HepG2 (cell line): Measurements from ENCODE around the gene BLCAP. TPM values are rescaled to one million over a fixed set of nuclear protein-coding genes. Genes with fewer than 3 reads are reported as not detected.

Experiments
- ATAC-seq: fragments of 200-7000 bp; cut with Tn5 transposase; 3 replicates; pipeline ENCODE4 v1.9.1; 2020; ENCODE audit warnings: mild to moderate bottlenecking, moderate library complexity
- BruUV-seq: library from RNA; stranded (reverse); fragments of 400-500 nt; replicated peaks from 2 replicates; lab custom pipeline; 2021; lab: Mats Ljungman, UMichigan
- CTCF ChIA-PET: fragments of 300-600 bp; formaldehyde crosslinking; extraction: SDS; loops from one replicate; lab custom pipeline; 2021; ENCODE audit warnings: low total read pairs, inconsistent platforms, low intra/inter-chr PET ratio; lab: Yijun Ruan, JAX
- POLR2A ChIA-PET: fragments of 350-600 bp; sonication (Branson Sonifier 250); formaldehyde crosslinking; loops from one replicate; lab custom pipeline; 2020; ENCODE audit warnings: antibody characterized with exemption, inconsistent platforms; lab: Yijun Ruan, JAX
- DNase-seq: peaks from one replicate; pipeline ENCODE4 v3.0.0-alpha.2; 2015; ENCODE audit warnings: low spot score
- FAIRE-seq: peaks from 3 replicates; lab custom pipeline; 2011; peaks lifted over from hg19 to GRCh38; lab: Jason Lieb, UNC
- H2AFZ ChIP-seq: one replicate; pipeline ENCODE4 v1.6.1; 2011; ENCODE audit warnings: low read length, inconsistent platforms
- H3K27ac ChIP-seq: fragments of 300-600 bp; 3 replicates; pipeline ENCODE4 v1.8.0; 2011; ENCODE audit warnings: mixed run types, mild to moderate bottlenecking, mixed read lengths, low read length, inconsistent platforms; ENCODE audit not compliant: insufficient read depth; ENCODE audit errors: extremely low read length
- H3K27me3 ChIP-seq, 2 experiments: fragments of 200-600 bp in 1 of 2; 2 replicates in 1 of 2; 3 replicates in 1 of 2; pipeline versions ENCODE4 v1.6.0 to v1.8.0; 2011; ENCODE audit warnings: low read length in 2 of 2, mild to moderate bottlenecking in 2 of 2, moderate library complexity in 2 of 2, inconsistent platforms in 1 of 2; ENCODE audit not compliant: insufficient read depth in 2 of 2, control insufficient read depth in 1 of 2
- H3K36me3 ChIP-seq, 2 experiments: fragments of 200-600 bp in 1 of 2; replicated peaks in 1 of 2; 2 replicates in 1 of 2; 3 replicates in 1 of 2; pipeline versions ENCODE4 v1.5.1 to v1.8.0; 2011; ENCODE audit warnings: low read length in 2 of 2, inconsistent platforms in 1 of 2; ENCODE audit not compliant: insufficient read depth in 2 of 2, control insufficient read depth in 1 of 2
- H3K4me1 ChIP-seq: 2 replicates; pipeline ENCODE4 v1.5.1; 2012; ENCODE audit warnings: low read length, inconsistent platforms; ENCODE audit not compliant: insufficient read depth
- H3K4me2 ChIP-seq: 2 replicates; pipeline ENCODE4 v1.6.0; 2011; ENCODE audit warnings: low read depth, low read length, inconsistent platforms
- H3K4me3 ChIP-seq, 3 experiments: fragments of 200-600 bp in 1 of 3; sonication (generic), shearing (Covaris generic) in 1 of 3; replicated peaks in 1 of 3; 2 replicates each; pipeline ENCODE4 v1.5.1; 2011 to 2016; ENCODE audit warnings: low read length in 3 of 3, inconsistent platforms in 2 of 3, low read depth in 2 of 3, mild to moderate bottlenecking in 2 of 3, control low read depth in 1 of 3, mixed read lengths in 1 of 3; ENCODE audit not compliant: insufficient read depth in 1 of 3
- H3K79me2 ChIP-seq: one replicate; pipeline ENCODE4 v1.6.1; 2011; ENCODE audit warnings: low read length, inconsistent platforms; ENCODE audit not compliant: insufficient read depth
- H3K9ac ChIP-seq: 2 replicates; pipeline ENCODE4 v1.6.0; 2011; ENCODE audit warnings: mild to moderate bottlenecking, low read depth, low read length, inconsistent platforms; ENCODE audit not compliant: insufficient read depth
- H3K9me3 ChIP-seq: 2 replicates; pipeline ENCODE4 v1.5.1; 2012; ENCODE audit warnings: mild to moderate bottlenecking, low read length
- H4K20me1 ChIP-seq: 2 replicates; pipeline ENCODE4 v1.6.0; 2011; ENCODE audit warnings: inconsistent platforms, mild to moderate bottlenecking, low read length, moderate library complexity; ENCODE audit not compliant: insufficient read depth
- CBFB ChIP-seq: sonication (generic); formaldehyde crosslinking; IDR thresholded peaks from 2 replicates; pipeline ENCODE4 v1.4.0; 2020; ENCODE audit warnings: missing genetic modification reagents
- FOXM1 ChIP-seq: sonication (generic); formaldehyde crosslinking; IDR thresholded peaks from 2 replicates; pipeline ENCODE4 v1.5.0; 2020; ENCODE audit warnings: missing genetic modification reagents
- IKZF1 ChIP-seq: fragments of 450-650 bp; IDR thresholded peaks from 2 replicates; pipeline ENCODE4 v1.7.1; 2016
- IRX3 ChIP-seq: sonication (generic); formaldehyde crosslinking; IDR thresholded peaks from 2 replicates; pipeline ENCODE4 v1.8.1; 2023; ENCODE audit warnings: mild to moderate bottlenecking, low read depth, missing genetic modification reagents, borderline replicate concordance
- JUND ChIP-seq: sonication (generic); formaldehyde crosslinking; IDR thresholded peaks from 2 replicates; pipeline ENCODE4 v1.8.0; 2022; ENCODE audit warnings: mild to moderate bottlenecking, missing genetic modification reagents
- PAF1 ChIP-seq: IDR thresholded peaks from 2 replicates; pipeline ENCODE4 v1.6.1; 2016; ENCODE audit warnings: missing genetic modification reagents, missing compliant biosample characterization
- PAX8 ChIP-seq: sonication (generic); formaldehyde crosslinking; IDR thresholded peaks from 2 replicates; pipeline ENCODE4 v1.8.0; 2022; ENCODE audit warnings: mild to moderate bottlenecking, missing genetic modification reagents, borderline replicate concordance
- XRCC5 ChIP-seq: fragments of 200-400 bp; formaldehyde crosslinking; optimal IDR thresholded peaks from 2 replicates; pipeline ENCODE3; 2017; ENCODE audit warnings: mild to moderate bottlenecking, low read length
- ZKSCAN8 ChIP-seq: IDR thresholded peaks from 2 replicates; pipeline ENCODE4 v1.6.1; 2016; ENCODE audit warnings: borderline replicate concordance, missing genetic modification reagents, missing compliant biosample characterization
- ZNF101 ChIP-seq: sonication (generic); formaldehyde crosslinking; IDR thresholded peaks from 2 replicates; pipeline ENCODE4 v1.4.0; 2020; ENCODE audit warnings: mild to moderate bottlenecking, low read depth, missing genetic modification reagents, borderline replicate concordance
- ZNF17 ChIP-seq: sonication (generic); formaldehyde crosslinking; IDR thresholded peaks from 2 replicates; pipeline ENCODE4 v1.5.0; 2020; ENCODE audit warnings: mild to moderate bottlenecking, missing genetic modification reagents
- ZNF264 ChIP-seq: sonication (generic); formaldehyde crosslinking; IDR thresholded peaks from 2 replicates; pipeline ENCODE4 v1.4.0; 2020; ENCODE audit warnings: missing genetic modification reagents
- ZNF333 ChIP-seq: sonication (generic); formaldehyde crosslinking; IDR thresholded peaks from 2 replicates; pipeline ENCODE4 v1.4.0; 2020; ENCODE audit warnings: mild to moderate bottlenecking, missing genetic modification reagents, borderline replicate concordance
- ZNF891 ChIP-seq: sonication (generic); formaldehyde crosslinking; IDR thresholded peaks from 2 replicates; pipeline ENCODE4 v1.5.0; 2020; ENCODE audit warnings: mild to moderate bottlenecking, missing genetic modification reagents
- ZSCAN31 ChIP-seq: sonication (generic); formaldehyde crosslinking; IDR thresholded peaks from 2 replicates; pipeline ENCODE4 v1.5.0; 2020; ENCODE audit warnings: low read depth, mild to moderate bottlenecking, missing genetic modification reagents
- ZSCAN5A ChIP-seq: sonication (generic); formaldehyde crosslinking; IDR thresholded peaks from 2 replicates; pipeline ENCODE4 v1.8.0; 2022; ENCODE audit warnings: mild to moderate bottlenecking, missing genetic modification reagents, borderline replicate concordance
- WGBS: methylation state at CpG from one replicate; pipeline ENCODE4 v1.1.6; 2017; ENCODE audit warnings: low lambda C conversion rate; 5-methylcytosine and 5-hydroxymethylcytosine counted together
- in situ Hi-C: cut with HindIII; loops from 2 replicates; pipeline ENCODE4 v1.10.0; 2017; ENCODE audit warnings: low pct_unique_long_range_greater_than_20kb; ENCODE audit not compliant: extremely low pct_ligation_motif_present
- intact Hi-C: fragments of 100-400 bp; cut with micrococcal nuclease; formaldehyde crosslinking; loops from one replicate; pipeline ENCODE4 v1.10.0; 2022; ENCODE audit not compliant: unreplicated experiment
- polyA plus RNA-seq, 8 experiments: library from polyadenylated mRNA; depleted of rRNA in 3 of 8; stranded (reverse) in 7 of 8; unstranded in 1 of 8; fragments of >200 nt; fragmentation: Illumina TruSeq in 4 of 8; extraction: Trizol in 4 of 8; gene quantifications; 2 replicates each; pipeline versions ENCODE4 v1.2.1 to v1.2.3, GENCODE V29; 2011 to 2016; ENCODE audit warnings: low read depth in 4 of 8, missing spikeins in 1 of 8, mixed read lengths in 1 of 8; ENCODE audit not compliant: insufficient read depth in 1 of 8
- total RNA-seq, 5 experiments: library from RNA; depleted of rRNA; stranded (reverse); fragments of >200 nt; fragmentation: Illumina TruSeq; extraction: Trizol; gene quantifications; 2 replicates each; pipeline ENCODE4 v1.2.3, GENCODE V29; 2016; ENCODE audit warnings: low read depth in 1 of 5
- TF ChIP-seq, protein P1 (sequence below): sonication (generic); formaldehyde crosslinking; IDR thresholded peaks from 2 replicates; pipeline ENCODE4 v1.9.0; 2021; ENCODE audit warnings: missing genetic modification reagents, mild to moderate bottlenecking, borderline replicate concordance

Gene BLCAP
- total and polyA plus RNA-seq, 2 of the 13 experiments (the other 11 are each of a cell fraction or from before 2014, with no cell fraction given) = 52.4 to 86.8 TPM

GRCh38 chr20:37562695-37563480 is 35.2 kb upstream of the BLCAP start:
- H4K20me1 ChIP-seq = no peaks in the 10 kb centered on the region
- H3K27ac ChIP-seq = no peak overlapping the region
- H3K27me3 ChIP-seq = peaks cover 8 to 61% of the 10 kb centered on the region in 2 experiments; a peak in 4 of 5 replicates
- no peak overlapping the region for H3K9ac ChIP-seq
- in situ Hi-C loops = loop anchor here (25.0 kb wide), 1 partner anchor 649 kb away; no protein-coding TSS in a partner anchor
- H3K4me3 ChIP-seq = no peak overlapping the region
- intact Hi-C loops = loop anchor here (10.0 kb wide), 1 partner anchor 332 kb away; no protein-coding TSS in a partner anchor
- CTCF ChIA-PET = no interaction called here
- no peak for TF ChIP-seq IRX3
- TF ChIP-seq, protein P1, sequence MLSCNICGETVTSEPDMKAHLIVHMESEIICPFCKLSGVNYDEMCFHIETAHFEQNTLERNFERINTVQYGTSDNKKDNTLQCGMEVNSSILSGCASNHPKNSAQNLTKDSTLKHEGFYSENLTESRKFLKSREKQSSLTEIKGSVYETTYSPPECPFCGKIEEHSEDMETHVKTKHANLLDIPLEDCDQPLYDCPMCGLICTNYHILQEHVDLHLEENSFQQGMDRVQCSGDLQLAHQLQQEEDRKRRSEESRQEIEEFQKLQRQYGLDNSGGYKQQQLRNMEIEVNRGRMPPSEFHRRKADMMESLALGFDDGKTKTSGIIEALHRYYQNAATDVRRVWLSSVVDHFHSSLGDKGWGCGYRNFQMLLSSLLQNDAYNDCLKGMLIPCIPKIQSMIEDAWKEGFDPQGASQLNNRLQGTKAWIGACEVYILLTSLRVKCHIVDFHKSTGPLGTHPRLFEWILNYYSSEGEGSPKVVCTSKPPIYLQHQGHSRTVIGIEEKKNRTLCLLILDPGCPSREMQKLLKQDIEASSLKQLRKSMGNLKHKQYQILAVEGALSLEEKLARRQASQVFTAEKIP = no peak
- no peak for TF ChIP-seq ZSCAN5A
- TF ChIP-seq ZNF891 (CRISPR knock-in tag) = no peak
- no peak for TF ChIP-seq ZNF264
- no peak for TF ChIP-seq PAX8
- no peak for TF ChIP-seq JUND (CRISPR knock-in tag)
- no peak for TF ChIP-seq ZNF101
- no peak for TF ChIP-seq ZNF333 (CRISPR knock-in tag)
- TF ChIP-seq ZNF17 (CRISPR knock-in tag) = no peak
- TF ChIP-seq PAF1 (CRISPR knock-in tag) = no peak
- TF ChIP-seq ZKSCAN8 (CRISPR knock-in tag) = no peak
- TF ChIP-seq FOXM1 (CRISPR knock-in tag) = no peak
- TF ChIP-seq XRCC5 = no peak
- no peak for TF ChIP-seq CBFB (CRISPR knock-in tag)
- TF ChIP-seq IKZF1 = no peak
- no peak for TF ChIP-seq ZSCAN31 (CRISPR knock-in tag)
- TF ChIP-seq, all 625 proteins: peak for 0
- Histone ChIP-seq H3K9me3 (no peaks in the 10 kb centered on the region), H3K4me2 (no peak overlapping the region), H2AFZ (no peak overlapping the region), H3K36me3 (no peaks in the 10 kb centered on the region), H3K4me1 (peaks cover 32% of the 10 kb centered on the region), H3K79me2 (no peaks in the 10 kb centered on the region)
- POLR2A ChIA-PET = no interaction called here
- BruUV-seq = no TSS peak
- ATAC-seq = no peak
- WGBS = 26% methylated on average over 3 of the region's 3 CpGs
- FAIRE-seq = no peak
- no peak for DNase-seq
